MV-4-11 (cell line): ENCODE measurements around the gene ZMYND8.
A peak's percentile ranks its signal among the peaks of the same experiment; 100 is the strongest.
"Not testable (repeated sequence)": the region's sequence is repeated elsewhere in the genome, so short reads cannot be mapped to it uniquely, and the experiment has no call there.

Experiments
- DNase-seq: peaks from one replicate; lab custom pipeline; 2025; lab: John Stamatoyannopoulos, UW

The ZMYND8 gene

DNA sequence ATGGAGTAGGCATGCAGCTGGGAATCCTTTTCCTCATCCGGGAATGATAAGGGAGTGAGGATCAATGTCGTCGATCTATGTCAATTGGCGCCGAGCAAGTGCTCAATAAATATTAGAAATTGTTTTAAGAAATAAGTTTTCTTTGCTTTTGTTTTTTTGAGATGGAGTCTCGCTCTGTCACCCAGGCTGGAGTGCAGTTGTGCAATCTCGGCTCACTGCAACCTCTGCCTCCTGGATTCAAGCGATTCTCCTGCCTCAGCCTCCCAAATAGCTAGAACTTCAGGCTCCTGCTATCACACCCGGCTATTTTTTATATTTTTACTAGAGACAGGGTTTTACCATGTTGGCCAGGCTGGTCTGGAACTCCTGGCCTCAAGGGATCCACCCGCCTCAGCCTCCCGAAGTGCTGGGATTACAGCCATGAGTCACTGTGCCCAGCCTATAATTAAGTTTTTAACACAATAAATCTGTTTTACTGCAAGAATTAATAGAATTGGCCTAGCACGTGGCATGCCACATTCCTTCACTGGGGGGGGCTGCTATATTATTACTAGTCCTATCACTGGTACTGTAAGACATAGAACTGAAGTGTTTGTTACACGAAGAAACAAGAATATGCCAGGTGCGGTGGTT is 92.2 kb downstream of the ZMYND8 start:
- DNase-seq = not testable (repeated sequence)

DNA sequence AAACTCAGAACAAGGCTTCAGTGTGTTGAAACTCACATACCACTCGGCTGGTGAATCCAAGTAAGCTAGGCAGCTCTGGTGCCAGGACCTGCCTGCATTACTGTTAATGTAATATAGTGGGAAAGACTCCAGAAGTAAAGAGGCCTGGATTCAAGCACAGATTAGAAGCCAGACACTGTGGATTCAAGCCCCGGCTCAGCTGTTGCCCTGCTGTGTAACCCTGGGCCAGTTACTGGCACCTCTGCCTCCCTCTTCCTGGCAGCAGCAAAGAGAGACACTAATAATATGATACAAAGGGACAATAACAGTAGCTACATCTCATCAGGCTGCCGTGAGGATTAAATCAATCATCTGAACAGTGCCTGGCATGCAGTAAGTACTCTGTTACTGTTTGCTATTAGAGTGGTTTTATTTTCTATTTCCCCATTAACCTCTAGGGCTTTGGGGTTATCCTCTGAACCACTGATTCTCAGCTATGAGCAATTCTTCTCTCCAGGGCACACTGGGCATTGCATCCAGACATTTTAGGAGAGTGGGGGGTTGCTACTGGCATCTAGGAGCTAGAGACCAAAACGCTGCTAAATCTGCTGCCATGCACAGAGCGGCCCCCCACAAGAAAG is 92.9 kb downstream of the ZMYND8 start:
- no peak for DNase-seq

DNA sequence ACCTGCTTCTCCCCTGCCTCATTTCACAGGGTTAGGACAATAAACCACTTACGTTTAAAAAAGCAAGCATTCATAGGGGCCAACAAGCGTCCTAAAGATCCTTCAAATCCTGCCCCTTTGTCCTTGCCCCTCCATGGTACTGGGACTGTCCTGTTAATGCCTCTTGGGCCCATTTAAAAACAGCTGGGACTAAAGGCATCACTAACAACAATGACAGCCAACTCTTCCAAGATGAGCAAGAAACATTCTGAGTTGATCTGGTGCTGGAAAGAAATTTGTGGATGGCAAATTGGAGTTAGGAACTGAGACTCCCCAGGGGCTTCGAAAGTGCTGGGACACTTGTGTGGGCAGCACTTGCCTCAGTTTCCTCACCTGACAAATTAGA is 93.4 kb downstream of the ZMYND8 start:
- DNase-seq = no peak

DNA sequence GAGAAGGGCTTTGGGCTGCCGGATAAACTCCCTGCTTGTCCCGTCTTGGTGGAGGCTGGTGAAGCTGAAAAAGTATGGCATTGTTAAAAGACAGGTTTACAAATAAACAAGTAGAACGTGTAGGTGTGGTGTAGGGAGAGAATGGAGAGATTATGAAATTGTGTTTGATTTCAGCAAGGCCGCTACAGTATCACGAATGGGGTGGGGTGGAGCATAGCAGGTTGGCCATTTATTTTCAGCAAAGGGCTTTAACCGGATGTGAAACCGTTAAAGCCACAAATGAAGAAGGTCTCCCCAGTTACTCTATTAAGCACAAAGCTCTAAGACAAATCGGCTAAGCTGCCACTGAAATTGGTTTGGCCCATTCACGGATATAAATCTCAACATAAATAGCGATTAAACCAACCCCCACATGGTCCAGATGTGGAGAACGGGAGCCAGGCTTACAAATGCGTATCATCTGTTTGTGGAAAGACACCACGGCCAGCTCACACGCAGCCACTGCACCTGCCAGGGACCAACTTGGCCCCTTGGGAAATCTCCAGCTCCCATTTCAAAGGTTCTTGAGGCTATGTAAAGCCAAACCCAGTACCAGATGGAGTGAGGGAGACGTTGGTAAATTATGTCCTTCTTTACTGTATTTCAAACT is 94.0 kb downstream of the ZMYND8 start:
- DNase-seq = peak; percentile 74

DNA sequence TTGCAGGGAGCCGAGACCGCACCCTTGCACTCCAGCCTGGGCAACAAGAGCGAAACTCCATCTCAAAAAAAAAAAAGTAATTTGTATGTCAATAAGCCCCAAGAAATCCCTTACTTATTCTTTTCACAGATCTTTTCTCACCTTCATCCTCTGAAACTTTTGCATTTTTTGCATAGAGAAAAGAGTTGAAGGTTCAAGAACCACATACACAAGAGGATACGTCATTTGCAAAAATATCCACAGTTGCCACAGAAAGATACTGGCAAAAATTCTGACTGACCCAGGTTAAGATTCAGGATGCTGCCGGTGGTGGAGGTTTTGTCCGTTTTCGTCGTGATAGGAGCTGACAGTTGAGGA is 94.5 kb downstream of the ZMYND8 start:
- no peak for DNase-seq

DNA sequence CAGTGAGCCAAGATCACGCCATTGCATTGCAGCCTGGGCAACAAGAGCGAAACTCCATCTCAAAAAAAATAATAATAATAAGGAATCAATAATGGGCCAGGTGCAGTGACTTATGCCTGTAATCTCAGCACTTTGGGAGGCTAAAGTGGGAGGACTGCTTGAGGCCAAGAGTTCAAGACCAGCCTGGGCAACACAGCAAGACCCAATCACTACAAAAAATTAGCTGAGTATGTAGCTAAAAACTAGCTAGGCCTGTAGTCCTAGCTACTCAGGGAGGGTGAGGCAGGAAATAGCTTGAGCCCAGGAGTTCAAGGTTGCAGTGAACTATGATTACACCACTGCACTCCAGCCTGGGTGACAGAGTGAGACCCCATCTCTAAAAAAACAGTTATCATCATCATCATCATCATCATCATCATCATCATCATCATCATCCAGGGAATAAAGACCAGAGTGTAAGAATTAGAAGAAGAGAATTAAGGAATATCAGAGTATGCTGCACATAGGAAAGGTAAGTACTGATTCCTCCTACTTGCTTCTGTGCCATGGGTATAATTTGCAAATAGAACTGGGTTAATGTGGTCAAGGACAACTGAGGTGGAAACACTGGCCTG is 95.2 kb downstream of the ZMYND8 start:
- DNase-seq = not testable (repeated sequence)

DNA sequence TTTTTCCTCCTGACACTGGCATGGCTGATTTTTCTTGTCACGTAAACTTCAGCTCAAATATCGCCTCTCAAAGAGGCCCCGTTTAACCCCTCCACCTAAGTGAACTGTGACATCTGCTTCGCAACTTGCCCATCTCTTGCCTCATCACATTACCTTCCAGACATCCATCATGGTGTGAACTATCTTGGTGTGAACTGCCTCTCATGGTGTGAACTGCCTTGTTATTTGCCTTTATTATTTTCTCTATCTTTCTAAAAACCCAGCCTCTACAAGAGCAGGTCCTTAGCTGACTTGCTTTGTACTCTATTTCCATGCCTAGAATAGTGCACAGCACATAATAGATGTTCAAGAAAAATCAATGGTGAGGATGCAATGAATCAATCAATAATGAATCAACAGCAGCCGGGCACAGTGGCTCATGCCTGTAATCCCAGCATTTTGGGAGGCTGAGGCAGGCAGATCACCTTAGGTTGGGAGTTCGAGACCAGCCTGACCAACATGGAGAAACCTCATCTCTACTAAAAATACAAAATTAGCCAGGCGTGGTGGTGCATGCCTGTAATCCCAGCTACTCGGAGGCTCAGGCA is 95.9 kb downstream of the ZMYND8 start:
- not testable (repeated sequence) for DNase-seq

DNA sequence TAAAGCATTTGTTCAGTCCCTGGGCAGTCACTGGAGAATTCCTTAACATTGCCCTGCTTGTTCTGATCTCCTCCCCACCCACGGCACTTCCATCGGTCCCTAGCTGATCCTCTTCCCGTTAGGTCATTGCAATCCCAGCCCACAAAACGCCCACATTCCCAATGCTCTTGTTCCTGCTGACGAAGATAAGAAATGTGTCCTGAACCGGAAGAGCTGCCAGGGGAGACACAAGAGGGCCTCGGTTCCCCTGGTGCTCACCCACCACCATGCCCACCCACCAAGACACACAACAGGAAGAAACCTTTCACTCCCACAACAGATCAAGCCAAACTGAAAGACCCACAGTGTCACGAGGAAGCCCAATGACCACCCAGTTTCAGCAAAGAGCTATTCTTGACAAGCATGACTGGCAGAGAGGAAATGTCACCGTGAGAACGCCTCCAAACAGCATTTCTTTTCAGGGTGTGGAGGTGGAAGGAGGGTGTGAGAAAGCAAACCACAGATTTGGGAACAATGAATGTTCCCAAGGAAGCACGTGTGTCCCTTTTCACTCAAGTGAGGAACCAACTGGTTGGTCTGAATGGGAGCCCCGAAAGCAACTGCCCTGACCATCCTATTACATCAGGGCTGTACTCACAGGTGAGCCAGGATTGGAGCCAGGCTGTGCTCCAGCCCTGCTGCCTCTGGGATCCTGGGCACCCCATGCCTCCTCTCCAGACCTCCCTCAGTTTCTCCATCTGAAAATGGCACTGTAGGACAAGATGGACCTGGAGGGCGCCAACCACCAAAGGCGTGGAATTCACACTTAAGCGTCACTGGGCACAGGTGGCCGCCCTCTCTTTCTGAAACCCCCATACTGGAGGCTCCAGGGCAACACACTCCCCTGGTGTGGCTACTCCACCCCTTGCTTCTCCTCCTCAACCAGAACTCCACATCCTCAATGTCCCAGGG is 97.5 kb downstream of the ZMYND8 start:
- DNase-seq = no peak

DNA sequence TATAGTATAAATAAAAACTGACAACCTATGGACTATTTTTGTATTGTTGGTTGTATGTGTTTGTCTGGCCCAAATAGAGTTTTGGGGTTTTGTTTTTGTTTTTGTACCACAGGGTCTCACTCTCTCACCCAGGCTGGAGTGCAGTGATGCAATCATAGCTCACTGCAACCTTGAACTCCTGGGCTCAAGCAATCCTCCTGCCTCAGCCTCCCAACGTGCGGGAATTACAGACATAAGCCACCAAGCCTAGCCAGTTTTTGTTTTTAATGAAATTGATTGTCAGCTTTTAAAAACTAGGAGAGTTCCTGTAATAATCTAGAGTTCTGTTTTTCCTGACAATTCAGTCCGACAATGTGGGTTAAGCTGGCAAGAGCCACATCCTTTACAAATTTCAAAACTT is 98.7 kb downstream of the ZMYND8 start:
- DNase-seq = no peak

DNA sequence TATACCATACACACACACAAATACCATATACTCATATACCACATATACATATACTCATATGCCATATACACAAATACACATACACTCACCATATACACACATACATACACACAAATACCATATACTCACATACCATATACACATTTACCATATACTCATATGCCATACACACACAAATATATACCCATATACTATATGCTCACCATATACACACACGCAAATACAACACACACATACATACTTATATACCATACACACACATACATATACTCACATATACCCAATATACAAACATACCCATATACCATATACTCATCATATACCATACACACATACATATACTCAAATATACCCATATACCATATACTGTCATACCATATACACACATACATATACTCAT is 99.2 kb downstream of the ZMYND8 start:
- DNase-seq = no peak

DNA sequence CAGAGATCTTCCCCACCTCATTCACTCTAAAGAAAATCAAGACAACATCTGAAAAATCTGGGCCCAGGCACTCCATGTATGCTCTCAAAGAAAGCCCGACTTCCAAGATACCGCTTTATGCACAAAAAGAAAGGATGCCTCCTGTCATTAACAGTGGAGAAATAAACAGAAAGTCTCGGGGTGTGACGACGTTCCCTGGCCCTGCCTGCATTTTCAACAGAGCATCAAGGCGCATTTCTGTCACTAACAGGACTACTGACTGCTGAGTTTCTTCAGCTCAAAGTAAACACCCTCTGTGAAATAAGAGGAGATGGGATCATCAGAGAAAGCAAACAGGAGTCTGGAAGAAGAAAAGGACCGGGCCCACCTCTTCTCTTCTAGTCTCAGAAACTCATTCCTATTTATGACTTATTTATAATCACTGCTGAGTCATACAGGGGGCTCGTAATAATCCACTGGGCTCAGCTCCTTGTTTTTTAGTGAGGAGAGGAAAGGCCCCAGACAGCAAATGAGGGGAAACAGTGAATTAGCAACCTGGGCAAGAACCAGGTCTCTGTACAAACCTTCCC is 99.7 kb downstream of the ZMYND8 start:
- no peak for DNase-seq

DNA sequence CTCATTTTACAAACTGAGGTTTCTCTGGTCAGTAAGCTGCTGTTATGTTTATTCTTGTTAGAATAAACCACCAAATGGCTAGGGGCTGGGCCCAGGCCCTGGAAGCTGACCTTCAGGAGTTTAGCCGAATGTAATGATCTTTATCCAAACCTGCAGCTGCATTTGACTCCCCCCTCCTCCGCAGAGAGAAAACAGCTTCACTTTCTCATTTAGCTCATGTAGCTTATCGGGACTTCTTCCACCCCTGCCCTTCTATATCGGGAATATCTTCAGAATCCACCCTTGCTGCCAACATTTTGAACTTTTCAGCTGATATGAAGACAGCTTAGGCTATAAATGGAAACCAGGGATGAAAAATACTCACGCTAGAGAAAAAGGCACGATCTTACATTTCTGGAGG is 102.6 kb downstream of the ZMYND8 start:
- no peak for DNase-seq

DNA sequence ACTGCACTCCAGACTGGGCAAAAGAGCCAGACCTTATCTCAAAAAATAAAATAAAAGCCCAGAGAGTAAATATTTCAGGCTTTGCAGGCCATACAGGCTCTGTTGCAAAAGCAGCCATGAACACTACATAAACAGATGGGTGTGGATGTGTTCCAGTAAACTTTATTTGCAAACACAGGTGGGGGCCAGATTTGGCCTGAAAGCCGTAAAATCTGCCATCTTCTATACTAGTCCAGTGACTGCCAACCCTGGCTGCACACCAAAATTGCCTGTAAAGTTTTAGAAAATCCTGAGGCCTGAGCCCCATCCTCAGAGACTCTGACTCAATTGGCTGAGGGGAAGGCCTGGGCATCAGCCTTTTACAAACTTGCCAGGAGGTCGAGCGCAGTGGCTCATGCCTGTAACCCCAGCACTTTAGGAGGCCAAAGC is 103.6 kb downstream of the ZMYND8 start:
- no peak for DNase-seq

DNA sequence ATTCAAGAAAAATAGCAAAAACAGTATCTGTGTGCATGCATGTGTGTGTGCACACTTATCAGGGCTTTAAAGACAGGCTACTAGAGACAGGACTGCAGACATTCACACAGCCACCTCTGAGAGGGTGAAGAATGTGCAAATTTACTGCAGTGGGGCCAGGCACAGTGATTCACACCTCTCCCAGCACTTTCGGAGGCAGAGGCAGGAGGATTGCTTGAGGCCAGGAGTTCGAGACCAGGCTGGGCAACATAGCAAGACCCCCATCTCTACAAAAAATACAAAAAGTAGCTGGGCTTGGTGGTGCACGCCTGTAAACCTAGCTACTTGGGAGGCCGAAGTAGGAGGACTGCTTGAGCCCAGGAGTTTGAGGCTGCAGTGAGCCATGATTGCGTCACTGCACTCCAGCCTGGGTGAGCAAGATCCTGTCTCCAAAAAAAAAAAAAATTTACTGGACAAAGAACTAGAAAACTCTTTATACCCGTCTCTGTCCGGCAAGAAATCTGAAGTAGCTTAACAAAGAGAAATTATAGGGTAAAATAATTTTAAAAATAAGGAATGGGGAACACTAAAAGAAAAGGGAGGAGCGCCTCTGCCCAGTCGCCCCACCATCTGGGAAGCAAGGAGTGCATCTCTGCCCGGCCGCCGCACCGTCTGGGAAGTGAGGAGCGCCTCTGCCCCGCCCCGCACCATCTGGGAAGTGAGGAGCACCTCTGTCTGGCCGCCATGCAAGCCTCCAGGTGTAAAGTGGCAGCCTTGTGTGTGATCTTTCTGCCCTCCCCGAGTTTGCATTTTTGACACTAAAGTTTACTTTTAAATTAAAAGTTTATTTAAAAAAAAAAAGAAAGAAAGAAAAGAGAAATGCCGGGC is 105.1 kb downstream of the ZMYND8 start:
- no peak for DNase-seq

DNA sequence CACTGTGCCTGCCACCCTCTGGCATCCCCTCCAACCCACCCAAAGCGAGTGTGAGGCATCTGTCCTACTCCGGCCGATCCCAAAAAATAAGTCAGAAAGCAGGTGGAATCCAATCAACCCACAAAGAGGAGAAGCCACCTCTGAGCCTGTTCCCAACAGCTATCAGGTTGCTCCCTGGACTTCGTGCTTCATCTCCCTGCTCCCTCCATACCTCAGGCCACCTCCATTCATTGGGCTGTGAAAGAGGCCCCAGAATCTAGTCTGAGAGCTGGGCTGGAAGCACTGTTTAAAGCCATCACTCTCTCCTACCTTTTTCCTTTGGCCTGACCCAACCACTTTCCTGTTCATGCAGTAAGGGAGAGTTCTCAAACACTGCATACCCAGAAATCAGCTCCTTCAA is 106.1 kb downstream of the ZMYND8 start:
- no peak for DNase-seq

DNA sequence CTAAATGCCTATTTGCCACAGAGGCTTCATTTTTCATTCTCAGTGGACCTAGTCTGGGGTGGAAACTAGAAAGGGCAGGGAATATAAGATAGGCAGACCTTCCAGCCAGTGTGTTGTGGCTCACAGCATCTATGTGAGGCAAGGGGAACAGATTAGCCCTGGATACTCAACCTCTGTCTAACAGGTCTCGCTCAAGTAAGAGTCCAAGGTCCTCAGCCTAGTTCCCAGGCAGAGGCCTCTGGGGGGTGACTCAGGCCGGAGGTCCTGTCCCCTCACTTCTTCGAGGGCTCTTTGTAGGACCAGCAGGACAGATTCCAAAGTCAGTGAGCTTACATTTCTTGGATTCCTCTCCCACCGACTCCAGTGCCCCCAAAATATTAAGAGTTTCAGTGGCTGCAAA is 106.6 kb downstream of the ZMYND8 start:
- DNase-seq = no peak

DNA sequence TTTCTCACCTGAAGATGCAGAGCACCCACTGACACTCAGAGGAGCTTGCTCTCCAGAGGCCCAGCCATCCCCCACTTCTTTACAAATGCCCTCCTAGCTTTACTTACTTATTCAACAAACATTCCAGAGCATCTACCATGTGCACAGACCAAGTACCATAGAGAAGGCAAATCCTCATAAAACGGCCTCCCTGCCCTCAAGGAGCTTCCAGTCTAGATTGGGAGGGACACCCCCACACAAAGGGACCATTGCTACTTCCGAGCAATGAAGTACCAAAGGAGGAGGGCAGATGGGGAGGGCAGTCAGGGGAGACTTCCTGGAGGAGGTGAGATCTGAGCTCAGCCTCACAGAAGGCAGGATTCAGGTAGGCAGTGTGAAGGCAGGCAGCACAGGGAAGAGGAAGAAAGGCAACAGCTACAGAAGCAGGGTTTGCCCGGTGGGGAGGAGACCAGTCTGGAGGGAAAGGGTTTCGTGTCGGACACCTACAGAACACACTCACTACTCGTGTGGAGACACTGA is 108.0 kb downstream of the ZMYND8 start:
- no peak for DNase-seq

DNA sequence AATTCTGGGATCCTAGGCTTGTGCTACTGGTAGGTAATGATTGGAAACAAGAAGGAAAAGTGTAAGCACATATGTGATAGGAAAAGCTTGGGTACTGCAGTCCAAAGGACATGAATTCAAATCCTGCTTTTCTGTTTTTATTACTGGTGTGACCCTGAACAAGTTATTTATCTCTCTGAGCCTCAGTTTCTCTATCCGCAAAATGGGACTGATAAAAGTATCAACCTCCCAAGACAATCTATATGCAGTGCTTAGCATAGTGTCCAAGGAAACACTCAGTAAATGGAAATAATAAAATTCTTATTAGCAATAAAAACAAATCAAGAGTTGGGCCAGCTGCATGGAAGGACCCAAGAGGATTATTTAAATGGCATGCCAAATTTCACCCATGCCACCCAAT is 108.5 kb downstream of the ZMYND8 start:
- DNase-seq = no peak

DNA sequence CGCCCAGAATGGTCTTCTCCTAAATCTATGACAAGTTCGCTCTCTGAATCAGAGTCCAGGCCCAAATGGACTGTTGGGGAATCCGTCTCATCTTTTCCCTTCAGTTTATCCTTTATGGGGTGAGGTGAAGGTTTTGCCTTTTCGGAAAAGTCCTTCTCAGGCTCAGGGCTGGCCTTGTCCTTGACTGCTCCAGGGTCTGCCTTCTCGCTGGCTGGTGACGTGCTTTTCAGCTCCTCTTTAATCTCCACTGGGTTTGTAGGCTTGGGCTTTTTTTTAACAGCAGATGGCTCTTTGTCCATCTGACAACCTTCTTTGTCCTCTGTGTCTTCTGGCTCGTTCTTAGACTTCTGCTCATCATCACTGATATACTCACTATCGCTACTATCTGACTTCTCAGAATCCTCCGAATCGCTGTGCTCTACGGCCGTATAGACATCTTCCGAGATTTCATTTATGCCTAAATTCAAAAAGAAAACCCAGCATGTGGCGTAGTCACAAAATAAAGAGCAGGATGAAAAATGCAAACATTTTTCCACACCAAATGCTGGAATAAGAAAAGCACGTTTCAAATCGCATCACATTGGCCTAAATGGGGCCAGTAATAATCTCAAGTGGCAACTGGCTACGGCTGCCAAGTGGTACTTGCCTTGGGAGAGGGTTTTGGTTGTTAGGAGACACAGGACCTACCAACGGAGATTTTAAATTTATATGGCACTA is 110.3 kb downstream of the ZMYND8 start:
- DNase-seq = no peak

DNA sequence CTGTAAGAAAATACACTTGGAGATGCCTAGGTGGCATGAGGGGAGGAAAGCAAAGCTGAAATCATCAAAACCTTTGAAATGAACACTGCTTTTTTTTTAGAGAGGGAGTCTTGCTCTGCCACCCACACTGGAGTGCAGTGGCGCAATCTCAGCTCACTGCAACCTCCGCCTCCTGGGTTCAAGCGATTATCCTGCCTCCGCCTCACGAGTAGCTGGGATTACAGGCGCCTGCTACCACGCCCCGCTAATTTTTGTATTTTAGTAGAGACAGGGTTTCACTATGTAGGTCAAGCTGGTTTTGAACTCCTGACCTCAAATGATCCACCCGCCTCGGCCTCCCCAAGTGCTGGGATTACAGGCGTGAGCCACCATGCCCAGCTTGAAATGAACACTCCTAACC is 111.3 kb downstream of the ZMYND8 start:
- not testable (repeated sequence) for DNase-seq
